KMS-11 (cell line): ENCODE measurements around the gene FOXP1.

Source experiments
- H2AFZ ChIP-seq: fragments of 200-600 bp; sonication (generic); 2 replicates; pipeline ENCODE4 v1.6.1; 2016; ENCODE audit warnings: antibody characterized with exemption, mixed run types, low read depth
- H3K27ac ChIP-seq: fragments of 200-600 bp; sonication (generic); 2 replicates; pipeline ENCODE4 v1.6.1; 2016; ENCODE audit warnings: mild to moderate bottlenecking, mixed run types
- H3K27me3 ChIP-seq: fragments of 200-600 bp; sonication (generic); 2 replicates; pipeline ENCODE4 v1.6.1; 2017; ENCODE audit warnings: mild to moderate bottlenecking, low read depth, mixed run types, moderate library complexity; ENCODE audit not compliant: insufficient read depth
- H3K36me3 ChIP-seq: fragments of 200-600 bp; sonication (generic); 2 replicates; pipeline ENCODE4 v1.6.1; 2017; ENCODE audit warnings: mild to moderate bottlenecking, mixed run types; ENCODE audit not compliant: insufficient read depth
- H3K4me1 ChIP-seq: fragments of 200-600 bp; sonication (generic); 2 replicates; pipeline ENCODE4 v1.6.1; 2016; ENCODE audit warnings: mild to moderate bottlenecking, low read depth, mixed run types; ENCODE audit not compliant: poor library complexity, severe bottlenecking
- H3K4me2 ChIP-seq: fragments of 200-600 bp; sonication (generic); 2 replicates; pipeline ENCODE4 v1.7.0; 2016; ENCODE audit warnings: mild to moderate bottlenecking, mixed run types
- H3K4me3 ChIP-seq: fragments of 200-600 bp; sonication (generic); IDR thresholded peaks from 2 replicates; pipeline ENCODE4 v1.6.1; 2017; ENCODE audit warnings: low read depth, low read length, mixed read lengths; ENCODE audit not compliant: insufficient read depth
- H3K79me2 ChIP-seq: fragments of 200-600 bp; sonication (generic); 2 replicates; pipeline ENCODE4 v1.6.1; 2016; ENCODE audit warnings: low read depth, mixed run types; ENCODE audit not compliant: insufficient read depth
- H3K9ac ChIP-seq: fragments of 200-600 bp; sonication (generic); 2 replicates; pipeline ENCODE4 v1.6.1; 2016; ENCODE audit warnings: mild to moderate bottlenecking, mixed run types
- H4K20me1 ChIP-seq: fragments of 200-600 bp; sonication (generic); 2 replicates; pipeline ENCODE4 v1.6.1; 2016; ENCODE audit warnings: mild to moderate bottlenecking, mixed run types; ENCODE audit not compliant: insufficient read depth
- TF ChIP-seq, protein P1 (sequence below): fragments of 200-600 bp; sonication (generic); conservative IDR thresholded peaks from 2 replicates; pipeline ENCODE4 v1.6.1; 2017; ENCODE audit warnings: low read depth, mild to moderate bottlenecking, antibody characterized with exemption, low read length, moderate library complexity, mixed read lengths

Gene FOXP1

DNA sequence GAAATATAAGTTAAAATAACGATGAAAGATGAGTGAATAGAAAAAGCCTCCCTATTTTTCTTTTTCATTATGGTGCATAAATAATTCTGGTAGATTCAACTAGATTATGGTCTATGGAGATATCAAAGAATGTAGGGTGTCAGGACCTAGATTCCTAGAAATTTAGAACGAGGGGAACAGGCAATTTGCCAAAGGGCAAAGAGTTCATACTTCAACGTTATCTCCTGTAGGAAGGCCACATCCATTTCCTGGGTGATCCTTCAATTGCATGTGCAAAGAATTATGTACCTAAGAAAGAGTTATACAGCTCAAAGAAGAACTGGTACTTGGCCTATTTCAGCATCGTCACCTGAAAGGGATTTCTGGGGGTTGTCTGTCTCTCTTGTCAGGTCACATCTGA lies 351.8 kb downstream of the FOXP1 start:
- Histone ChIP-seq H3K27ac (no peak overlapping the region), H3K4me3 (no peak overlapping the region), H3K36me3 (no peaks in the 10 kb centered on the region), H3K27me3 (no peaks in the 10 kb centered on the region), H4K20me1 (no peaks in the 10 kb centered on the region), H3K4me1 (no peaks in the 10 kb centered on the region), H3K79me2 (no peaks in the 10 kb centered on the region), H3K4me2 (no peak overlapping the region), H3K9ac (no peak overlapping the region), H2AFZ (no peak overlapping the region)
- TF ChIP-seq, protein P1, sequence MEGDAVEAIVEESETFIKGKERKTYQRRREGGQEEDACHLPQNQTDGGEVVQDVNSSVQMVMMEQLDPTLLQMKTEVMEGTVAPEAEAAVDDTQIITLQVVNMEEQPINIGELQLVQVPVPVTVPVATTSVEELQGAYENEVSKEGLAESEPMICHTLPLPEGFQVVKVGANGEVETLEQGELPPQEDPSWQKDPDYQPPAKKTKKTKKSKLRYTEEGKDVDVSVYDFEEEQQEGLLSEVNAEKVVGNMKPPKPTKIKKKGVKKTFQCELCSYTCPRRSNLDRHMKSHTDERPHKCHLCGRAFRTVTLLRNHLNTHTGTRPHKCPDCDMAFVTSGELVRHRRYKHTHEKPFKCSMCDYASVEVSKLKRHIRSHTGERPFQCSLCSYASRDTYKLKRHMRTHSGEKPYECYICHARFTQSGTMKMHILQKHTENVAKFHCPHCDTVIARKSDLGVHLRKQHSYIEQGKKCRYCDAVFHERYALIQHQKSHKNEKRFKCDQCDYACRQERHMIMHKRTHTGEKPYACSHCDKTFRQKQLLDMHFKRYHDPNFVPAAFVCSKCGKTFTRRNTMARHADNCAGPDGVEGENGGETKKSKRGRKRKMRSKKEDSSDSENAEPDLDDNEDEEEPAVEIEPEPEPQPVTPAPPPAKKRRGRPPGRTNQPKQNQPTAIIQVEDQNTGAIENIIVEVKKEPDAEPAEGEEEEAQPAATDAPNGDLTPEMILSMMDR: no peak

DNA sequence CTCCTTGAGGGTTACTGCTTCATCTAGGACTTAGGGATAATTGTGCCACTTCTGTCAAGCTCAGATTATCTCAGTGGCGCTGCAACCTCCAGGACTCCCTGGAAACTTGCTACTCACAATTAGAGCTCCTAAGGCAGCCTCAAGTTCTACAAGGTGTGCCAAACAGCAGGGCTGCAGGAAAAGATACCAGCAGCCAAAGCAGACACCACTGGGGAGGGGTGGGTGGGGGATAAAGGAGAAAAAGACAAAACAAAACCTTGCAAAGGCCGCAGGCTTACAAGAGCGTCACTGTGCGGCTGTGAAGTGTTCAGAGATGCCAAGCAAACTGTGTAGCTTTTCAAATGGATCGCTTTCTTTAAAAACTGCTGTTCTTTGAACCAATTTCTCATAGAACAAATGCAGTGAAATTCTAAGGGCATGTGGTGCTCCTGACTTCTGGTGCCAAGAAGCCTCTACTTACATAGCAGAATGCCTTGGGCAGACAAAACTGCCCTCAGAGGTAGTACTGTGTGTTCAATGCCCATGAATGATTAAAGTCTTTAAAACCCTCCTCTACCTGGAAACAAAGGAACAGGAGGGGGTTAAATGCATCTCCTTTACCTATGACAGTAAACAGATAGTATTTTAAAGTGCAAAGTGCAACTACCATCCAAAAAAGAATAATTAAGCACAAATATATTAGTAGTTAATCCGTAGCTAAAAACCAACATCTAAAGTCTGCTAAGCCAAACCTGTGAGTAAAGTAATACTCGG lies 353.4 kb downstream of the FOXP1 start:
- no peak overlapping the region for H2AFZ ChIP-seq
- no peak overlapping the region for H3K4me2 ChIP-seq
- no peak overlapping the region for H3K27ac ChIP-seq
- H3K27me3 ChIP-seq: no peaks in the 10 kb centered on the region
- TF ChIP-seq, protein P1: no peak
- H4K20me1 ChIP-seq: no peaks in the 10 kb centered on the region
- H3K4me1 ChIP-seq: no peaks in the 10 kb centered on the region
- H3K4me3 ChIP-seq: no peak overlapping the region
- H3K36me3 ChIP-seq: no peaks in the 10 kb centered on the region
- no peak overlapping the region for H3K9ac ChIP-seq
- no peaks in the 10 kb centered on the region for H3K79me2 ChIP-seq

DNA sequence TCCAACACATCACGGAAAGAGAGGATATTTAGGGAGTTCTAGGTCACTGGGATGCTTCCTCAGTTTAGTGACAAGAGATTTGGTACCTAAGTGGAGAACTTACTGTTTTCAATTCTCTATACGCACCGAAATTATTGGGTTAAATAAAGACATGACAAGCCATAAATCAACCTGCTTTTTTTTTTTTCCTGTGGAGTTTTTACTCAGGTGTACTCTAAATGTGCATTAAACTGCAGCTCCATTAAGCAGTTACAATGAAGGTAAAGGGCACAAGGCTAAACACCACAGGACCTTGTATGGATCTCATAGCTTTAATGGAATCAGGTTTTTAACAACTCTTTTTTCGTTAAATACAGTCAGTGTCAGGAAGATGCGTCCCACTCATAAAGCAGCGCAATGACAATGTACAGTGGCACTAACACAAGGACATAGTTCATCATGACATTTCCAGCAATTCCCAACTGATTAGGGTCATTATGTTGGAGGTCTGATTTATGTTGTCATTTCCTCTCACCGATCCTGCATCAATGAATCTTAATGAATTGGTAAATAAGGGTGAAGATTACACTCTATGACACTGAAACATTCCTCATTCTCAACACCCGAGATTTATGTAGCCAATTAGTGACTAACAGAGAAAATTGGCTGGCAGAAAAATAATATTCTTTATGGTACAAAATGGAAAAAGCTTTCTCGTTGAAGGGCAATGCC lies 355.2 kb downstream of the FOXP1 start:
- TF ChIP-seq, protein P1: no peak
- no peak overlapping the region for H3K27ac ChIP-seq

DNA sequence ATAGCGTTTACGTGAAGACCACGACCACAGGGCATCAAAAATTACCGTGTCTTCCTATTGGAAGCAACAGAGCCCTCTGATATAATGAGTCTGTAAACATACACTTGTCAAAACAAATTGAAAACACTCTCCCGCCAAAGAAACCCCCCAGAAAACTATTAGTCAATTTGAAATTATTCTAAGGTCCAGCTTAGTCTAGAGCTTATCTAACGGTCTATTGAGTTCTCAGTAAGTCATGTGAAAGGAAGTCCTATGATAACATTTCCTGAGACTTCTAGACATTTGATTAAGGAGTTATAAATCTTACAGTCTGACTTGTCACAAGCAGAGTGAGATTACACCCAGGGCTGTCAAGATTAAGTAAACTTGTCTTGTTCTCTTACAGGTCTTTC lies 356.3 kb downstream of the FOXP1 start:
- no peak overlapping the region for H3K4me2 ChIP-seq
- no peaks in the 10 kb centered on the region for H3K79me2 ChIP-seq
- TF ChIP-seq, protein P1: no peak

More for the DNA sequence above, 355.2 kb downstream of the FOXP1 start:
- no peak overlapping the region for H3K4me3 ChIP-seq
- H3K27me3 ChIP-seq: no peaks in the 10 kb centered on the region
- no peaks in the 10 kb centered on the region for H3K4me1 ChIP-seq
- H3K36me3 ChIP-seq: no peaks in the 10 kb centered on the region
- no peak overlapping the region for H3K9ac ChIP-seq
- H3K79me2 ChIP-seq: no peaks in the 10 kb centered on the region
- no peaks in the 10 kb centered on the region for H4K20me1 ChIP-seq
- no peak overlapping the region for H2AFZ ChIP-seq
- H3K4me2 ChIP-seq: no peak overlapping the region

More for the DNA sequence above, 356.3 kb downstream of the FOXP1 start:
- H3K4me3 ChIP-seq: no peak overlapping the region
- no peaks in the 10 kb centered on the region for H3K36me3 ChIP-seq
- H3K27ac ChIP-seq: no peak overlapping the region
- no peak overlapping the region for H2AFZ ChIP-seq
- H3K27me3 ChIP-seq: no peaks in the 10 kb centered on the region
- no peaks in the 10 kb centered on the region for H3K4me1 ChIP-seq
- H3K9ac ChIP-seq: no peak overlapping the region
- H4K20me1 ChIP-seq: no peaks in the 10 kb centered on the region
